NCI-H1436 (cell line): ENCODE data around the gene RTTN.

Experiments
- DNase-seq: peaks from one replicate; lab custom pipeline; 2025; lab: John Stamatoyannopoulos, UW

RTTN gene

DNA sequence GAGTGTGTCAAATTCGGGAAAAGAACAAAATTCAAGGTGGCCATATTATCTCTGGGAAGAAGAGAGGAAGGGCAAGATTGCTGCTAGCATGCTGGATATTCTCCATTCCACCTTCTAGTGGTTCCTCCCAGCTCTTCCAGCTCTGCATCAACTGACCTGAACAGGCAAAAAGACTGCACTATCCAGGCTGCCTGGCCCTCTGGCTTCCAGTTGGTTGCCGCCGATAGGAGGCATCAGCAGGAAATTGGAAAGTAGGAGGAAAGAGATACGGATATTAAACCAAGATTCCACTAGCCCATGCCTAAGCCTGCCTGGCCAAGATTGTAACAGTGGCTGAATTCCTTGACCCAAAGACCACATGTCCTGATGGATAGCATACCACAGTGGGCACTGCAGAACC, 1.7 kb upstream of the RTTN start:
- DNase-seq, result no peak

DNA sequence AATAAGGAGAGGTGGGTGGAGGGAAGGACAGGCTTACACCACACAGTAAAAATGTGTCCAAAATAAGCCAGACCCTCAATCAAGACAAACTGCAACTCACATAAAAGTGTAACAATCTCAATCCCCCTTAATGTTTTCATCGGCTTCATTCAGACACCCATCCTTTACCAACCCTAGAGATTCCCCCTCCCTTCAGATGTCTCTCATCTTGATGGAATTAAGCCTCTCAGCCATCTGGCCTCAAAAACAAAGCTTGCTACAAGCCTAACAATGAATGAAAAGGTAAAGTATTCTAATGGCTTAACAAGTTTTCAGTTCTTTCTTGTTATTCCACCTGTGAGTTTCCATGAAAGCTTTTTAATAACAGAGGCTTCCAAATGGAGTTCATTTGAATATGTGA, 5.2 kb downstream of the RTTN start:
- DNase-seq, result no peak

DNA sequence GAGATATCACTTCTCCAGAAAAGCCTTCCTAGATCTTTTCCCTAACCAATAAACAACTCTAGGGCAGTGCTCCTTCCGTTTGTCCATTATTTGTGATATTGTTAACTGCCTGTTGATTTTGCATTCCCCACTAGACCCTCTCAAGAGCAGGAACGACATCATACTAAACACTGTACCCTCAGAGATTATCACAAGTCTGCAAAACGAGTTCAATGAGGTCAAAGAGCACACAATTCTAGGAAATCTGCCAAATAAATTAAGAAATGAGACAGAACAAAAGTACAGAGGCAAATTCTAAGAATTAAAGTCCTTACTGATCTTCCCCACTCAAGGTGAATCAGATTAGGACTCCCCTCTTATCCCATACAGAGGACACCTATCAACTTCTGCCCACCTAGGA, 7.6 kb downstream of the RTTN start:
- DNase-seq, result no peak

DNA sequence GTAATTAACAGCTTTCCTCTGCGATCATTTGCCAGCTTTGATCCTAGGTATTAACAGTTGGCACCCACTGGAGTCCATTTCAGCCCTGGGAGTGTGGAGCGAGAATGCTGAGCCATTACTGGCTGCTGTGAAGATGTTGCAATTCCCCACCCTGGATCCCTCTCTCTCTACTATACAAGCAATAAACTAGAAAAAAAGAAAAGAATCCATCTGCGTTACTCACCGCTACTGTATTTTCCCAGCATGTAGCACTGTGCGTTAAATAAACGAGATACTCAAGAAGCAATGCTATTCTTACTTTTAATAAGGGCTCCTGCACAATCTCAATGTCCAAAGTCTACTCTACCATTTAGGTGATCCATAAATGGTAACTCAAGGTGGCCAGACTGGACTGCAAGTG, 8.5 kb downstream of the RTTN start:
- DNase-seq, result no peak

DNA sequence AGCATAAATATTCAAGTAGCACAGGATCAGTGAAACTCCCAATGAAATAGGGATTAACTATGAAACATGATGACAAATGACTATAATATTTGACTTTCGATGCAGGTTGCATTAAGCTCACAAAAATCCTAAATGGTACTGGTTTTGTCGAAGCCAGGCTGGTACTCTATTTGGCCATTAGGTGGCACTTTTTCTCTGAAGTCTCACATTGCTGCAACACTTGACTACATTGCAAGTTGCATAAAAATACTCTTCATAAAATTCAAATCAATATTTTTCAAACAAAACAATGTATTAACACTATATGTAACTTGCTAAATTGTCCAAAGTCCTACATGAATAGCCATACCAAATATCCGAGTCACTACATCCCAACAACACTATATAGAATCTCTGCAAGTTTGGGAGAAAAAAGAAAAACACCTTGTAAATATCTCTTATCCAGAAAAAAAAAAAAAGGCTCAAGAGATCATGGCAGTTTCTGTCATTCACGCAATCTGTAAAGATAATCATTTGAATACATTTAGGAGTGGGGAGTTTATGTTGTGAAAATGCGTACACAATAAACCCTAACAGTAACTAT, 9.5 kb downstream of the RTTN start:
- DNase-seq, result no peak

DNA sequence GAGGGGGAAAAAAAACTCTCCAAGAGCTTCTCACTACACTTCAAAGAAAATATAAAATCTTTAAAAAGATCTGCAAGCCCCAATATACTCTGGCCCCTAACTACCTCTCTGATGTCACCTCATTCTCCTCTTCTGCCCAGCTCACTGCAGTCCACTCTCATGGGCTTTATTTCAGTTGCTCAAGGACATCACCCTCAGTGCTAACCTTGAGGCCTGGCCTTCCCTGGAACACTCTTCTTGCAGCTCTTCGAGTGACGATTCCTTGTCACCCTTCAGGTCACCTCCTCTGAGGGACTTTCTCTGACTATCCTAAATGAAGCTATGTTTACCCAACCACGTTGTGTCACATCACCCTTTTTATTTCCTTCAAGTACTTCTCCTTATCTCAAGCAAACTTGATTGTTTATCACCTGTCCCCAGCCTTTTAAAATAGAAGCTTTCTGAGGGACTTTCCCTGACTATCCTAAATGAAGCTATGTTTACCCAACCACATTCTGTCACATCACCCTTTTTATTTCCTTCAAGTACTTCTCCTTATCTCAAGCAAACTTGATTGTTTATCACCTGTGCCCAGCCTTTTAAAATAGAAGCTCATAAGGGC, 10.4 kb downstream of the RTTN start:
- no peak for DNase-seq

DNA sequence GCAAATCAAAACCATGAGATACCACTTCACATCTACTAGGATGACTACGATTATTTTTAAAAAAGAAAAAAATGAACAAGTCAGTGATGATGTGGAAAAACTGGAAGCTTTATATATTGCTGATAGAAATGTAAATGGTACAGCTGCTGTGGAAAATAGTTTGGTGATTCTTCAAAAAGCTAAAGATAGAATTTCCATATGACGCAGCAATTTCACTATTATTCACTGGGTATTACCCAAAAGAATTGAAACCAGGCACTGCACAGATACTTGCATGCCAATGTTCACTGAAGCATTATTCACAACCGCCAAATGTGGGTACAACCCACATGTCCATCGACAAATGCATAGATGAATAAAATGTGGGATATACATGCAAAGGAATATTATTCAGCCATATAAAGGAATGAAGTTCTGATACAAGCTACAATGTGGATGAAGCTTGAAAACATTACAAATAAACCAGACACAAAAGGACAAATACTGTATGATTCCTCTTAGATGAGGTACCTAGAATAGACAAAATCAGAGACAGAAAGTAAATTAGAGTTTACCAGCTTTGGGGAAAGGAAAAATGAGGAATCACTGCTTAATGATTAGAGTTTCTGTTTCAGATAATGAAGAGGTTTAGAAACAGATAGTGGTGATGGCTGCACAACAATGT, 11.1 kb downstream of the RTTN start:
- no peak for DNase-seq

DNA sequence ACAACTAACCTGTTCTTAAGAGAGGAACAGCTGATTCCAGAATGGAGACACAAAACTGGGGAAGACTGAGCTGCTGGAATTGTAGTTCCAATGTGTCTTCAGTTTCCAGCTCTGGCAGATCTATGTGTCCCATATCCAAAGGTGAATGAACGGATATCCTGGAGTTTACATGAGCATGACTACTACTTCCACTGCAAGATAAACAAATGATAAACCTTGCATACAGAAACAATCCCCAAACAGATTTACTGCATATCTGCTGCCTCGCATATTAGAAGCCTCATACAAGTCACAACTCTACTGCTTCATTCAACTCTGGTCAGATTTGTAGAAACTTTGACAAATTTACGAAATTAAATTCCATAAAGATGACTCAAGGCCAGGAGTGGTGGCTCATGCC, 15.0 kb downstream of the RTTN start:
- no peak for DNase-seq

DNA sequence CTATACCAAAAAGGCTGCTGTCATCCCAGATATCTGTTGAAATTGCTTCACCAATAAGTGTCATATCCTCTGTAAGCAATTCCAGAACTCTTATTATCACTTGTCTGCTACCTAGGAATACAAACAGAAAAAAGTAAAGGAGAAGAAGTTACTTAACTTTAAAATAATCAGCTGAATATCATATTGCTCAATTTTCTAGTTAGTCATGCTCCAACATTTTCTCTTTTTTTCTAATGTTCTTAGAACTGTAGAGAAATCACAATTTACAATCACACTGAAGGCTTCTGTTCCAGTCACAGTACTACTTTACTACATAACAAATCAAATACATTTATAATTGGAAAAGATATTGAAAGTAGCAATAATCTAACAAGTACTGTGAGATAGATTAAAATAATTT, 17.4 kb downstream of the RTTN start:
- DNase-seq, result no peak

DNA sequence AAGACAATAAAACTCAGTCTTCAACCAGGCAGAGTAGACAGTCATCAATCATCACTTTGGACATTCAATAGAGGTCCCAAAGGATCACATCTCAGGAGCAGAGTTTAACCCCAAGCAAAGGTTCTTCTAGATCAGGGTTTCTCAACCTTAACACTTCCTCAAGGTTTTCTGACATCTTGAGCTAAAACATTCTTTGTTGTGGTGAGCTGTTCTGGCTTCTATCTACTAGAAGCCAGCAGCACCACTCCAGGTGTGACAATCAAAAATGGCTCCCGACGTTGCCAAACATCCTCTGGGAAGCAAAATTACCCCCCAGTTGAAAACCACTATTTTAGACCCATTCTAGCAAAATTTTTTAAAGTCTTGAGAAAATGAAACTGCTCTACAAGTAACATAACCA, 22.0 kb downstream of the RTTN start:
- no peak for DNase-seq

DNA sequence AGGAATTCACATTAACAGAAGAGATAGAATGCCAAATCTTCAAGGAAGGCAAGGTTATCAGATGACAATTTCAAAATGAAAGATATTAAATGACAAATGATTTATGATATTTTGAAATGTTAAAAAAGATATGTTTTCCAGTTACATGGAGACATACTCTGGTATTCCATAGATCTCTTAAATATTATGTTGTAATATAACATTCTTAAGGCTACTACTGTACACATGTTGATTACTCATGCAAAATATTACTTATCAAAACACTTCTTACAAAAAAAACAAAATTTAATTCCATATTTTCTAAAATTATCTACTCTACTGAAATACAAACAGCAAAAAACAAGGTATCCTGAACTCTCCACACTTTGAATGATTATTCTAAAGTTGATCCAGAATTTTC, 22.9 kb downstream of the RTTN start:
- no peak for DNase-seq

DNA sequence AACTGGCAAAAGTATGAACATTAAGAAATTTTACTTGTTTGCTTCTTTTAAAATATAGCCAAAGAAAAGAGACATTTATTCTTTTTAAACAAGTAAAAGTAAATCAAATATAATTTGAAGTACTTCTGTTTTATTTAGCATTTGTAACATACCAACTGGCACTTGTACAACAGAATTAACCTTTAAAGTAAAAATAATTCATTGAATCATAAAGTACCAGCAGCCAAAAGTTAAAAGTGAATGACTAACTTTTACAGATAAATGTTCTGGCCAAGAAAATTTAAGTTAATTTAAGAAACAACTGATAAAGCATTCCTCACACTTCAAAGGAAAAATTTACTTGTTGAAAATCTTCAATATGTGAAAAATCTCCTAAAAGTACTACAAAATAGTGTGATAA, 23.8 kb downstream of the RTTN start:
- no peak for DNase-seq

DNA sequence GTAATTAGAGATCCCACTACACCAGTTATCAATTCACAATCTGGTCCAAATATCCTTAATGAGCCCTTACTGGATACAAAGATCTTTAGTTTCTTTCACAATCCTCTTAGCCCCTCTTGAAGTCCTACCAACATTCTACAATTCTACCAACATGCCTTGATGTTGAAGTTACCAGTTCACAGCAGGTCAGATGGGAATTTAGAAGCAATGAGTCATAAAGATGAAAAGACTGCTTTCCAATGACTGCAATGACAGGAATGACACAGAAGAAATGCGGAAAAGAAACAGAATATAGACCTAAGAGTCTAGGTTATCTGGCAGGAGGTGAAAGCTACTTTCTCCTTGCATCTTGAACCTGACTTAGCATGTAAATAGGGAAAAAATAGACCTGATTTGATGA, 24.5 kb downstream of the RTTN start:
- no peak for DNase-seq

DNA sequence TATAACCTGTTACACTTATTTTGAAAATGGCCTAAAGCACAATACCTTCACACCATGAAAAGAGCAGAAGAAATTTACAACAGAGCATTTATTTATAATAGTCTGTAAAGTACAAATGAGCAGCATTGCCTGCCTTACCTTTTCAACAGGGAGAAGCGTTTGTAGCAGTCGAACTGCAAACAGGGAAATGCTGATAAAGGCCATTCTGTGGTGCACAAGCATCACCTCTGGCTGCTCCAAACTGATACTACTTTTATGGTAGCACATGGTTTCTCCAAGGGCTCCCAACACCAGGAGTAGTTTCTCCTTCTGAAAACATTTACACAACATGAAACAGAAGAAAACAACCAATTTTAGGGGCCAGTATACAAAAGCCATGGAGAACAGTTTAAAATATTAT, 28.9 kb downstream of the RTTN start:
- no peak for DNase-seq

DNA sequence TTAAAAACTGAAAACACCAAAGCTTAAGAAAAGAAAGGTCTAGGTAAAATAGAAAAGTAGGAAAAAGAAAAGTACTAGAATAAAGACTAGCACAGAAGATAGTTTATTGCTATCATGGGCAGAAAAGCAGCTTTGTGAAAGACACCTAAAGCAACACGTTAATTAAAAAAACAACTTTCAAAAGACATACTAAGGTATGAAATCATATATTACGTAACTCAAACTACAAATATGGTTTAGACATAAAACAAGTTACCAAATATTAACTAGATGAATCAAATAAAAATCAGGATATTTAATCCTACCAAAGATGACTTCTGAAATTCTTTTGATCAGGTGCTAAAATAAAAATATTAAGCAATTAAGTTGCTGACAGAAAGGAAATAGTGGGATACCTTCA, 30.3 kb downstream of the RTTN start:
- no peak for DNase-seq

DNA sequence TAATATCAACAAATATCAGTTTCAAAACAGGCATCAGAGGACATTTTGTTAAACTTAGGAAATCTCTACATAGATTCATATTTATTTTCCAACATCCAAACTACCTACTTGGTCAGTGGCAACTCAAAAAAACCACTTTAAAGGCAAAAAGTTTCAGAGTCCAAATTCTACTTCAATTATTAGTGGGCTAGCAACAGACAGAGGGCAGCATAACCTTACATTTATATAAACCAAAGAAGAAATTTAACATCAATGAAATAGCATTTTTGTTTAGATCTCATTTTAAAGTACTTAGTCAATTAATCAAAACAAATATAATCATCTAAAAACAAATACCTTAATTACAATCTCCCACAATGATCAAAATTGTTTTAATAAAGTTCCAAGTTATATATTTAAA, 33.3 kb downstream of the RTTN start:
- no peak for DNase-seq

DNA sequence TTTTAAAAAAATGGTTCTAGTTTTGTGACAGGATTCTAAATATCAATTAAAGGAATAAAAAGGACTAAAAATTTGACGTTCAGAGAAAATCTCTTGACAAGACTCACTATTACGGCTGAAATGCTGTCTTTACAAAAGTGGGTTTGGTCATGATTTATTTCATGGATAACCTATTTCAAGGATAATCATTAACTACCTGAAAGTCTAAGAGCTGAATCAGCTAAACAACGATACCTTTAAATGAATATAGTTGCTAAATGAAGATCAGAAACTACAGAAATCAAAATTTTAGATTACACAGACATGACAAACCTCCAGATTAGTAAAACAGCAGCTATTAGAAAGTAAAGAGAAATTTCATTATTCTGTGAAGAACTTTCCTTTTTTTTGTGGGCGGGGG, 35.7 kb downstream of the RTTN start:
- DNase-seq, result no peak

DNA sequence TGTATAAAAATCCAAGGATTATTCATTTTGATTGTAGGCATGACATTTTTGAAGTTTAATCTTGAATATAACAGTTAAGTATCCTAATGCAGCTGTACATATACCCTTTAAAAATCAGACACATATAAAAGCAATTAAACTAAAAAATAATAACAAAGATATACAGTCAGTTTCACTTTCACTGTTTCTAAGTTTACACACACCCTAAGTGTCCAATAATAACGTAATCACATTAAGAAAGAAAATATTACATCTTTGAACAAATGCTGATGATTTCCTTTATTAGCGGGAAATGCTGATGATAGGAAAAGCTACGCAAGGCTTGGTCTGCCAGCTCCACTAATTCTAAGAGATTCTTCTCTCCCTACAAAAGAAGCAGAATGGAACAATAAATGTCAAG, 38.8 kb downstream of the RTTN start:
- DNase-seq, result no peak

DNA sequence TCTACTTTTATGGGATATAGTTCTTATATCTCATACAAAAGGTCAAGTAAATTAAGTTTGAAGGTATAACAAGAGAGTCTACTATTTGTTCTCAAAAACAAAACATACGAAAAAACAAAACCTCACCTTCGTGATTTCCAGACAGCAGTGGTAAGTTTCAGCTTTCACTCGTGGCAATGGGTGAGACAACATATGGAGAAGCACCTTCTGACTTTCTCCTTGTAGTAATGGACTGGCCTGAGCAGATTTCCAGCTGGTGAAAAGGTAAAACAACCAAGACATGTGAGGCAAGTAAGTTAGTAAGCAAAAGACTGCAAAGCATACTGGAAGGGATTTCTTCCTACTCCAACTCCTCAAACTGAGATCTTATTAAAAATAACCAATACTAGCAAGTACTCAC, 39.6 kb downstream of the RTTN start:
- DNase-seq, result no peak

DNA sequence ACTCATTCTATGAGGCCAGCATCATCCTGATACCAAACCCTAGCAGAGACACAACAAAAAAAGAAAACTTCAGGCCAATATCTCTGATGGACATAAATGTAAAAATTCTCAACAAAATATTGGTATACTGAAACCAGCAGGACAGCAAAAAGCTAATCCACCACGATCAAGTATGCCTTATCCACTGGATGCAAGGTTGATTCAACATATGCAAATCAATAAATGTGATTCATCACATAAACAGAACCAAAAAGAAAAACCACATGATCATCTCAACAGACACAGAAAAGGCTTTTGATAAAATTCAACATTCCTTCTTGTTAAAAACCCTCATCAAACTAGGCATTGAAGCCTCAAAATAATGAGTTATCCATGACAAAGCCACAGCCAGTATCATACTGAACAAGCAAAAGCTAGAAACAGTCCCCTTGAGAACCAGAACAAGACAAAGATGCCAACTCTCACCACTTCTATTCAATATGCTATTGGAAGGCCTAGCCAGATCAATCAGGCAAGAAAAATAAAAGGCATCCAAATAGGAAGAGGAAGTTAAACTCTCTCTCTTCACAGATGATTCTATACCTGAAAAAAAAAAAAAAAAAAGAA, 45.3 kb downstream of the RTTN start:
- DNase-seq, result no peak

DNA sequence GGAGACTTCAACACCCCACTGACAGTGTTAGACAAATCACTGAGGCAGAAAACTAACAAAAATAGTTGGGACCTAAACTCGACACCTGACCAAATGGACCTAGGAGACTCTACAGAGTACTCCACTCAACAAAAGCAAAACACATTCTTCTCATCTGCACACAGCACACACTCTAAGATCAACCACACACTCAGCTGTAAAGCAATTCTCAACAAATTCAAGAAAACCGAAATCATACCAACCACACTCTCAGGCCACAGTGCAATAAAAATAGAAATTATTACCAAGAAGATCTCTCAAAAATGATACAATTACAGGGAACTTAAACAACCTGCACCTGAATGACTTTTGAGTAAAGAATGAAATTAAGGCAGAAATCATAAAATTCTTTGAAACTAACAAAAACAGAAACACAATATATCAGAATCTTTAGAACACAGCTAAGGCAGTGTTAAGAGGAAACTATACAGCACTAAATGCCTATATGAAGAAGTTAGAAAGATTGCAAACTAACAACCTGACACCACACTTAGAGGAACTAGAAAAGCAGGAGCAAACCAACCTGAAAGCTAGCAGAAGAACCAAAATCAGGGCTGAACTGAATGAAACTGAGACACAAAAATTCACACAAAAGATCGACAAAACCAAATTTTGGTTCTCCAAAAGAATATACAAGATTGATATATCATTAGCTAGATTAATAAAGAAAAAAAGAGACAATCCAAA, 46.3 kb downstream of the RTTN start:
- DNase-seq, result no peak

DNA sequence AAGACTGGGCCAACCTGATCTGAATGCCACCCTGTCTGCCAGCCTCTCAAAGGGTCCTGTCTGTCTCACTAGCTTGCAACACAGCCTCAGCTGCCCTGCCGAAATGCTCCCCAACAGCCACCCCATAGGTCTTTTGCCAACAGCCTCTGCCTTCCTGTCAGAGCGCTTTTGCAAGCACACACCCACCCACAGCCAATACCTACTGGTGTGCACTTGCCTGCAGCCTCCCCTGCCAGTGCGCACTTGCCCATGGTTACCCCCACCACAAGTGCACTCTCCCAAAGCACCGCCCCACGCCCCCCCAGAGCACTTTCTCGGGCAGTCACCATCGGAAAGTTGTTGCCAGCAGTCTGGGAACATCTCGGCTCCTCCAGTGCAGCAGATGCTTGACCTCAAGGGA, 48.6 kb downstream of the RTTN start:
- no peak for DNase-seq

DNA sequence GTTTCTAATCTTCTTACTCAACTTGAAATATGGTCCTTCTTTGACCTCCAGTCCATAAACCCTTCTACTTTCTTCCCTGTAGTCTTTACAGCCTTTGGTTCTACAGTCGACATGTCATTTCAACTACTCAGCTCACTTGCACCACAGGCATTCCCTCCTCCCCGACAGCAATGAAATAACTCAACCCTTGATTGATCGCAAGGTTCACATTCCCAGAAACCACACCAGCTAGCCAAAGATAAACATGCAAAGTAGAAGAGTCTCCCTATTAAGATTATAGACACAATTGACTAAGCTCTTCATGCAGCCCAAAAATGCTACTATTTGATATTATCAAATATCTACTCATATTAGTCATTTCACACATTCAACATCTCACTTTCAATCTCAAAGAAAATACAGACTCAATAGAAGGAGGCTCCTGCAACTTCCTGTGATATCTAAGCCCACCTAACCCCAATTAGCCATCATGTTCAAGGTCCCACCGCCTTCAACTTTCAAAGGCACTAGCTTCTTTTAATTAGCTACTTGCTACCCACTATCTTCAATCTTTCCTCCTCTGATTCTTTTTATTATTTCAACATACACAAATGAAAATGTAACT, 50.8 kb downstream of the RTTN start:
- DNase-seq, result no peak
